Measurements from ENCODE around the gene ATP6V0D1.

The ATP6V0D1 gene

GRCh38 chr16:67445441-67445912 is 35.5 kb downstream of the ATP6V0D1 start:
- DNase-seq (ENCODE audit: low read depth, low spot score): no peak

DNA sequence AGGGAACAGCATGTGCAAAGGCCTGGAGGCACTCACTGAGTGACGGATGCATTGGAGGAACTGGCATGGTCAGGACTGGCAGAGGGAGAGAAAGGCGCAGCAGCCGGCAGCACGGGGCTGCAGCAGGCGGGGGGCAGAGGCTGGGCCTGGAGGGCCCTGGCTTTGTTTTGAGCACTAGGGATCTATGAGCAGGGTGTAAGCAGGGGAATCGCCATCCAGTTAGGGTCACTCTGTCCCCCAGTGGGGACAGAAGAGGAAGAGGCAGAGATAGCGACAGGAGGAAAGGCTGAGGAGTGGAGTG is 35.9 kb downstream of the ATP6V0D1 start:
- no peak for DNase-seq (ENCODE audit: low read depth, low spot score)

- peak; percentile 33 for DNase-seq (ENCODE audit: low read depth, low spot score)
Observed at GRCh38 chr16:67444259-67445125, 36.5 kb downstream of the ATP6V0D1 start.

GRCh38 chr16:67443265-67443664 is 37.7 kb downstream of the ATP6V0D1 start:
- no peak for DNase-seq (ENCODE audit: low read depth, low spot score)

DNA sequence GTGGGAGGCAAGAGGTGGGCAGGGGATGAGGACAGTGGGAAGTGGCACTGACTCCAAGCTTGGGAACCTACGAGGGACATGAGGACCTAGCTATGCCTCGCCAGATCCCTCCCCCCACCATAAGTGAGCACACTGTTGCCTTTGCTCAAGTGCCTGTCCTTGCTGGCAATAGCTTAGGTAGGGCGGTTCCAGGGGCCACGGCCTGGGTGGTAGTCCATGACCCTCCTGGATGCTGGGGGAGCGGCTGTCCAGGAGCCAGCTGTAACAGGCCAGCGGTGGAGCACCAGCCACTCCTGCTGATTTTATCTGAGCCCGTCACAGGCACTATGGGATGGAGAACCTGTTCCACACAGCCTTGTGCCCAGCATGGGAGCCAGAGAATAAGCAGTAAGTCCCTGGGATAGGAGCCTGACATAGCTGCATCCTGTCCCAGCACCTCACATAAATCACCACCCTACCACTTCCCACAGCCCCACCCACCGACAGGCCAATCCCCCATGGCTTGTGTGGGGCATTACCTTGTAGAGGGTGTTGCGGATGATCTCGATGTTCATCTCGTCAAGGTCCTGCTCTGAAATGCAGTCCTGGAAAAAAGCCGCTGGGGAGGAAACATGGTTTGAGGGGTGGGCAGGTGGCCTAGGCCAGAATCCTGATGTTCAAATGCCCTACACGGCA is 38.2 kb downstream of the ATP6V0D1 start:
- no peak for DNase-seq (ENCODE audit: low read depth, low spot score)

- DNase-seq (ENCODE audit: low read depth, low spot score): no peak
Observed at GRCh38 chr16:67441907-67442306, 39.0 kb downstream of the ATP6V0D1 start.

GRCh38 chr16:67441271-67441753 is 39.6 kb downstream of the ATP6V0D1 start:
- DNase-seq (ENCODE audit: low read depth, low spot score): no peak

DNA sequence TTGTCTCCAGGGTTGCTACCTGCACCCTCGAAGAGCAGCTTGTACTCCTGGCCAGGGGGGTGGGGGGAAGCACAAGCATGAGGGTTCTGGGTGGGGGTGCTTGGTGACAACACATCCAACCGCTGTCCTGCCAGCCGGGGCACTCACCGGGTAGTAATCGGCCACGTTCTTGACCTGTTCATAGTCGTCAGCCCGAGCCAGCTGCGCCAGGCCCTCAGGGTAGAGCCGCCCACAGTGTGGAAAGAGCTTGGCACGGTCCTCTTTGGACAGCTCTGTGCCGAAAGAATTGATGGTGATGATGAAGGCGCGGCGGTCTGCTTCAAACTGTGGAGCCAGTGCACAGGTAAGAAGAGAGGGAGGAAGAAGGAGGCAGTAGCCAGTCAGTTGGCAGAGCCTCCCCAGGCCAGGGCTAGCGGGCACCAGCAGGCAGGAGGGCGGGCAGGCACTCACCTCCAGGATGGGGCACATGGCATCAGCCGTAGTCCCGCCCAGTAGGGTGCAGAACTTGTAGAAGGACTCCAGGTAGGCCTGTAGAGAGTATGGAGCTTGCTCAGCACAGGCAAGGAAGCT is 42.0 kb downstream of the ATP6V0D1 start:
- DNase-seq (ENCODE audit: low read depth, low spot score): no peak

DNA sequence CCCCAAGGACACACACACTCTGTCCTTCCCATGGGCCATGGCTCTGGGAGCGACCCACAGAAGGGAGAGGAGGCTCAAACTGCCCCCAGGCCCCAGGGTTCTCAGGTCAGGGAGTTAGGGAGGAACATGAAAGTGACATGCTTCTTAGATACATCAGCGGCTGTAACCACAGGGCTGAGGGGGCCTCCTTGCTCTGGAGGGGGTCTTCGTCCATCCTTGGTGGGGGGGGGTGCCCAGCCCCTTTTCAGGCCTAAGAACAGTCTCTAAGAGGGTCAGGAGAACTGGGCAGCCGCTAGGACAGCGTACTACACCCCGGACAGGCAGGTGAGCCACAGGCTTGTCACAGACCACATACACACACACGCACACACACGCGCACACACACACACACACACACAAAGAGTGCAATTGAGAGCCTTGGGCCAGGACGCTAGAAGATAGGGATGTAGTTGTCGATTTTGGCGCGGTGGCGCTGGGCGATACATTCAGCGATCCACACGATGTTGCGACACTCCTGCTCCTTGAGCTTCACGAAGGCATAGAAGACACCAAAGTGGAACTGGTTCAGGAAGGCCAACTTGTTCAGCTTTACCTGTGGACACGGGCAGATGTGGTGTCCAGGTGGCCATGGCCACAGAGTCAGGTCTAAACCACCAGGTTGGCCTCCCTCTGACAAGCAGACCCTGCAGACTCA is 42.7 kb downstream of the ATP6V0D1 start:
- DNase-seq (ENCODE audit: low read depth, low spot score): no peak

- no peak for DNase-seq (ENCODE audit: low read depth, low spot score)
Observed at GRCh38 chr16:67437513-67437912, 43.4 kb downstream of the ATP6V0D1 start.

DNA sequence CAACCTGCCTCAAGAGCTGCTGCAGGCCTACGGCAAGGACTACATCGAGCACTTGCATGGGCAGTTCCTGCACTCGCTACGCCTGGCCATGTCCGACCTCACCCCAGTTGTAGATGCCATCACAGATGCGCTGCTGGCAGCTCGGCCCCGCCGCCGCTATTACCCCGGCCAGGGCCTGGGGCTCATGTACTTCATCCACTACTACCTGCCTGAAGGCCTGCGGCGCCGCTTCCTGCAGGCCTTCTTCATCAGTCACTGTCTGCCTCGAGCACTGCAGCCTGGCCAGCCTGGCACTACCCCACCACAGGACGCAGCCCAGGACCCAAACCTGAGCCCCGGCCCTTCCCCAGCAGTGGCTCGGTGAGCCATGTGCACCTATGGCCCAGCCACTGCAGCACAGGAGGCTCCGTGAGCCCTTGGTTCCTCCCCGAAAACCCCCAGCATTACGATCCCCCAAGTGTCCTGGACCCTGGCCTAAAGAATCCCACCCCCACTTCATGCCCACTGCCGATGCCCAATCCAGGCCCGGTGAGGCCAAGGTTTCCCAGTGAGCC is 44.2 kb downstream of the ATP6V0D1 start:
- DNase-seq (ENCODE audit: low read depth, low spot score): no peak

- DNase-seq (ENCODE audit: low read depth, low spot score): no peak
Observed at GRCh38 chr16:67435758-67436164, 45.2 kb downstream of the ATP6V0D1 start.

GRCh38 chr16:67433131-67433719 is 47.7 kb downstream of the ATP6V0D1 start:
- no peak for DNase-seq (ENCODE audit: low read depth, low spot score)

DNA sequence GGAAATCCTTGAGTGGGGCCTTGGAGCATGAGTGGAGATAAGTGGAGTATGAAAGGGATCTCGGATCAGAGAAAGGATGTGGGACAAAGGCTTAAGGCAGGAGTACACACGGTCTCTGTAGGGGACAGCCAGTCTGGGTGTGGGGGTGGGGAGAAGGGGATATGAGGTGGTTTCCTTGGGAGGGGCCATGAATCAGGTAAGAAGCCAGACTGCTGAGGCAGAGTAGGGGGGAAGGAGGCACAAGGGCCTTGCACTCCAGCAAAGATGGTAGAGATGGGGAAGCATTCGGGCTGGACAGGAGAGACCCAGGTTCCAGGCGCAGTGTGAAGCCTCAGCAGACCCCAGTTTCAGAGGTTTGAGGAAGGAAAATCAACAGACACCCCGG is 48.5 kb downstream of the ATP6V0D1 start:
- no peak for DNase-seq (ENCODE audit: low read depth, low spot score)

- DNase-seq (ENCODE audit: low read depth, low spot score): no peak
Observed at GRCh38 chr16:67431775-67432505, 49.0 kb downstream of the ATP6V0D1 start.

- peak; percentile 82 for DNase-seq (ENCODE audit: low read depth, low spot score)
Observed at GRCh38 chr16:67430977-67431774, 49.8 kb downstream of the ATP6V0D1 start, which contains the start of gene HSD11B2. TSS of gene HSD11B2 (plus strand) at chr16:67431121. CDS start at chr16:67431249, 128 bp downstream.

DNA sequence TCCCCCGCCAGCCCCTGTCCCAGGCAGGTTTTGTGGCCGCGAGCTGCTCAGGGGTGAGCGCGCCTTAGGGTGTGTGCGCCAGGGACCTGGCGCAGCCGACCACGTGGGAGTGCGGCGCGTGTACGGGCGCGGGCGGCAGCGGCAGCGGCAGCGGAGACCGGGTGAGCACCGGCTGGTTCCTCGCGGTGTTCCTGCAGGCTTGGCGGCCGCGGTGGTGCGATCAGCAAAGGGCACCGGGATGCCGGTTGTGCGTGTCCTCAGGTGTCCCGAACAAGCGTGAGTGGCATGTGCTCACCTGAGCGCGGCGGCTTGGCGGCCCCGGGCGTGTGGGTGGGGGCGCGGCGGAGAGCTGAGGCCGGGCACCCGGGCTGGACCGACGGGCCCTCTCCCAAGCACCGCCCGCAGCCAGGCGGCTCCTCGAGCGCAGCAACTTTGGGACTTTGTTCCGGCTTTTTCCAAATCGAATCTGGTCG is 50.4 kb downstream of the ATP6V0D1 start:
- DNase-seq (ENCODE audit: low read depth, low spot score): peak; percentile 37

- no peak for DNase-seq (ENCODE audit: low read depth, low spot score)
Observed at GRCh38 chr16:67429799-67430503, 51.0 kb downstream of the ATP6V0D1 start.
